NCI-H187 (cell line): ENCODE data around the gene JARID2.

ENCODE experiments used
- DNase-seq, 2 experiments: peaks; one replicate each; lab custom pipeline; 2025; lab: John Stamatoyannopoulos, UW

The JARID2 gene

GRCh38 chr6:15508441-15508871 is 262.6 kb downstream of the JARID2 start:
- DNase-seq: no peak

DNA sequence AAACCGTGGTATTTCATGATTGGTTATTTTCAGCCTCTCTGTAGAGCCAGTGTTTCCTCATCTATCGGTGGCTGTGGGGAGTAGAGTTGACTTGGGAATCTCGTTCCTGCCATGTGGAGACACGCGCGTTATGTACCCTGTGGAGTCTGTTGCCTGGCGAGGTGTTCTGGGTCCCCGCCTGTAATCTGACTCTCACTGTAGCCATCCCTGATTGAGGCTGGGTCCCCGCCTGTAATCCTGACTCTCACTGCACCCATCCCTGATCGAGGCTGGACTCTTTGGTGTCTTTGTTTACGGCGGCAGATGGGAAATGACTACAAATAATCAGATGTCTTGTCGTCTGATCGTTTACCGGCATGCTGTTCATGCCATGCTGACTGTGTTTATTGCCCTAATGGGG is 263.1 kb downstream of the JARID2 start:
- no peak for DNase-seq

- no peak for DNase-seq
Measured at GRCh38 chr6:15509335-15509933, 263.6 kb downstream of the JARID2 start.

DNA sequence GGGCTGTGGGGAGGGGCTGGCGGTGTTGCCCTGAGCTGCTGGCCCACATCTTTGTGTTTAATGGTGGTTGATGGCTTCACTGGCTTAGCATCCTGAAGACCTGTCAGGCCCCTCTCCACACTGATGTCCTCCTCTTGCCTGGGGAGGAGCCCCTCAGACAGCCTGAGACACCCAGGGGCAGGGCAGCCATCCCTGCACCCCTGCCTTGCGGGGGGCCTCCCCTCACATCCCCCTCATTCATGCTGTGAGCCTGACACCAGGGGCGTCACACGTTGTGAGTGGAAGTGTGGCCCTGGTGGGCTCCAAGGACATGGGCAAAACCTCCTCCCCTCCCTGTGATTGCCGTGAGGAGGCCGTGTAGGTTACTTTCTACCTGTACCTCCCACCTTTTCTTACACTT is 264.3 kb downstream of the JARID2 start:
- no peak for DNase-seq

GRCh38 chr6:15510536-15511247 is 264.8 kb downstream of the JARID2 start:
- no peak for DNase-seq

- DNase-seq: no peak
Measured at GRCh38 chr6:15511248-15512125, 265.6 kb downstream of the JARID2 start.

DNA sequence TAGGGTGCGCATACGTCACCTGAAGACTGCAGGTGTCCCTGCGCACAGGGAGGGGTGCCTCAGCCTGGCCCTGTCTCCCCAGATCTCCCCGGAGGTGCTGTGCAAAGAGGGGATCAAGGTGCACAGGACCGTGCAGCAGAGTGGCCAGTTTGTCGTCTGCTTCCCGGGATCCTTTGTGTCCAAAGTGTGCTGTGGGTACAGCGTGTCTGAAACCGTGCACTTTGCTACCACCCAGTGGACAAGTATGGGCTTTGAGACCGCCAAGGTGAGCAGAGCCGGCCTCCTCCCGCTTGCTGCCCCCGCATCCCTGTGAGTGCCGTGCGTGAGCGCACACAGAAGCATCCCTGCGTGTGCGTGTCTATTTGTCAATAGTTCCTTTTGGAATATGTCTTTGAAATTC is 266.3 kb downstream of the JARID2 start:
- DNase-seq: no peak

GRCh38 chr6:15512721-15513120 is 266.9 kb downstream of the JARID2 start:
- DNase-seq: no peak

- DNase-seq: no peak
Measured at GRCh38 chr6:15513131-15513771, 267.4 kb downstream of the JARID2 start.

GRCh38 chr6:15513801-15514711 is 268.2 kb downstream of the JARID2 start:
- no peak for DNase-seq

GRCh38 chr6:15515226-15515625 is 269.4 kb downstream of the JARID2 start:
- no peak for DNase-seq

DNA sequence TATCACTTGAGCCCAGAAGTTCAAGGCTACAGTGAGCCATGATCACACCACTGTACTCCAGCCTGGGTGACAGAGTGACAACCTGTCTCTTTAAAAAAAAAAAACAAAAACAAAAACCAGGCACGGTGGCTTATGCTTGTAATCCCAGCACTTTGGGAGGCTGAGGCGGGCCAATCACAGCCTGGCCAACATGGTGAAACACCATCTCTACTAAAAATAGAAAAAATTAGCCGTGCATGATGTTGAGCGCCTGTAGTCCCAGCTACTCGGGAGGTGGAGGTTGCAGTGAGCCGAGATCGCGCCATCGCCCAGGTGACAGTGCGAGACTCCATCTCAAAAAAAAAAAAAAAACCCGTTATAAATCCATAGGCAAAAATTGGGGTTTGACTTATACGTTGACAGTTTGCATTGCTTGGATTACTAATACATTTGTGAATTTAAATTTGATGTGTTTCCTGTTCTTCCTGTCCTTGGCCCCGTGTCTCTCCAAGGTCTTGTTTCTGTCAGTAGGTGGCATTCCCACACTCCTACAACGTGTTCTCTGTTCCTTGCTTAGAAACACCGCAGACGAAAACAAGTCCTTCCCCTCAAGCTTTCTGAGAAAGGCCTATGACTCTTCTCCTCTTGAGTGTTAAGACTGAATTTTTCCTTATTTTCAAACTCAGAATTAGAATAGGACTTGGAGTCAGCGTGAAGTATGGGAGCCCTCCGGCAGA is 269.9 kb downstream of the JARID2 start:
- no peak for DNase-seq

DNA sequence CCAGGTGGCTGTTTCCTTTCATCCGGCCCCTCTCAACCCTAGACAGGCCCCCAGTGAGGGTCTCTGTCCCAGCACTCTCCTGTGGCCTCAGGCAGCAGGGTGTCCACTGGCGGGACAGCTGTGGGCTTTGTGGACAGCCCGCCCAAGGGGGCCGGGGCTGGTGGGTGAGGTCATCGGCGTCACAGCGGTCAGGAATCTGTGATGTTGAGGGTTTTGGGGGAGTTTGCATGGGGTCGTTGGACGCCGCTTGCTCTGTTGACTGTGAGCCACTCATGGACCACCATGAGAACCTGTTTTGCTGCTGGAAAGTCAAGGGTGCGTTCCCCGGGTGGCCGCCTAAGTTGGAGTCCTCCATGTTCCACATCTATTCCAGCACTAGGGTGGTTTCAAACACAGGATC is 270.5 kb downstream of the JARID2 start:
- no peak for DNase-seq

GRCh38 chr6:15516923-15517560 is 271.2 kb downstream of the JARID2 start:
- DNase-seq: no peak

DNA sequence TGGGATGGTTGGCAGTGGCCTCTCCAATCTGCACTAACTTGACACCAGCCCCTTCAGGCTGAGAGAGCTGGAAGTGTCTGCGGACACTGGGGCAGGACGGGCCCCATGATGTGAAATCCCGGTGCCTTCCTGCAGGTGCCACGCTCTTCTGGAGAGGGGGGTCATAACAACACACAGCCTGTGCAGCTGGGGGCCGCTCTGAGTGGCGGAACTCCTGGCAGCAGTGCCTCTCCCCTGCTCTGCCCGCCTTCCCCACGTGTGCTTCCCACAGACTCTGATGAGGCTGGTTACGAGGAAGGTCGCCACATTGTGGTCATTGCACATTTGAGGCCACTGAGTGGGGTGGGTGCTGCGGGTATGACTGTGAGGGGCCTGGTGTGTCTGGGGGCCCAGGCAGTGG is 271.7 kb downstream of the JARID2 start:
- DNase-seq: no peak

DNA sequence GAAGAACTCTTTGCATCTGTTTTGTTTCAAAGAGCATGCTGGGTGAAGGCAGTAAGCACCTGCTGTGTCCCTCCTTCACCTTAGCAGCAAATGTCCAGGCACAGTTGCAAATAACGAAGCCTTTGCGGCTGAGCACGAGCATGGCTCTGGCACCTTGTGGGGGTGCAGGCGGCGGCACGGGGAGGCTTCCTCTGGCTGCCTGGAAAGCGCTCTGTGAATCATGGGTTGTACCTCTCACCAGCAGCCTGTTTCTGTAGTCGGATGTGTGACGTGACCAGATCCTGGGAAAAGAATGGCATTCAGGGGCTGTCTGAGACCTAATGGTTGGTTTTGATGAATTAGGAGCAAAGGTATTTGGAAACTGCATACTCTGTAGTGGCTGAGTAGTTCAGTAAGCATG is 272.2 kb downstream of the JARID2 start:
- no peak for DNase-seq

DNA sequence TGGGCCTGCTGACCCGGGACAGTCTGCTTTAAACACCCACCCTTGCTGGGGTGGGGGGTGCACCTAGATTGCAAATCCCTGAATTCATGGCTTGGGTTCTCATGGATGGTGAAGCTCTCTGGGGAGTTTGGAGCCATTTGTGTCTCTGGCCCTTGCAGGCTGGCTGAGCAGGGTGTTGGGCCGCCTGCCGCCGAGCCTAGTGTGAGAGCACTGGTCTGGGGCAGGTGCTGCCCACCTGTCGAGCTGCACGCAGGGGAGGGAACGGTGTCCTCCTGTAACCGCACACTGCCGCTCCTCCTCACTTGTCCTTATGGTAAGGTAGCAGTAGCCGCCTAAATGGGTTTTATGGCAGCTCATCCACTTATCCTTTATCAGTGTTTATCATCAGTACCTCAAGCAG is 273.0 kb downstream of the JARID2 start:
- DNase-seq: peak; percentile 90 to 99

DNA sequence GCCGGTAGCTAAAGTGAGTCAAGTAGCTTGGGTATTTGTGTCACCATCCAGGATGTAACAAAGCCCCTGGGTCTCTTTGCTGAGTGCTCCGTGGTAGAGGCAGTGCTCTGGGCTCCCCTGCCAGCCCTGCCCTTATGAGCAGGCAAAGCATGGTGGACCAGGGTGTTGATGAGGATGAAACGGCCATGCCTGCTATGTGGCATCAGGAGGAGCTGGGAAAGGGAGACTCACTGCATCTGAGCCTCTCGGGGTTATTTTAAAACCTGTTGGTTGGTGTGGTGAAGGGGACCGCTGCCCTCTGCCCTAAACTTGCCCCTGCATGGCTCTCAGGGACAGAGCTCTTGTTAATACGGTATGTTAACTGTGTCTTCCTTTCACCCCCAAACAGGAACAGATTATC is 273.8 kb downstream of the JARID2 start:
- no peak for DNase-seq

DNA sequence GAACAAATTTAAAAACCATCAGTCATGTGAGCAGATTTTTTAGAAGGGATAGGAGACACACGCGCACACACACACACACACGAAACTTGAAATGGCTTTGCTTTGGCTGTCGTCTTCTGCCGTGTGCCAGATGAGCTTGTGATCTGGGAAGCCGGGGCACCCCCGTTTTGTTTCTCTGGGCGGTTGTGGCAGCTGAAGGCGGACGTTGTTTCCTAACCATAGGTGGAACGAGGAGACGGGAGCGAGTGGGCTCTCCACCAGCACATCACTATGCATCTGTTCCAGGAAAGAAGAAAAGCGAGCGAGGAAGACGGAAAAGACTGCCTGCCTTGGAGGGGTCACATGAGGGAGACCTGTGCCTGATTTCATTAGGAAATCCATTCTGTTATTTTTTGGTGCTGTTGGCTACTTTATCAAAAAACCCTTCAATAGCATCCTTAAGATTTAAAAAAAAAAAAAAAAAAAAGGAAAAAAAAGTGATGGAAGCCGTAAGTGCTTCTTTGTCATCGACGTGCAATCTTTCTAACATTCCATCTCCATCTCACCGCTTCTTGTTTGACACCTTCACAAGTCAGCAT is 274.8 kb downstream of the JARID2 start:
- no peak for DNase-seq

DNA sequence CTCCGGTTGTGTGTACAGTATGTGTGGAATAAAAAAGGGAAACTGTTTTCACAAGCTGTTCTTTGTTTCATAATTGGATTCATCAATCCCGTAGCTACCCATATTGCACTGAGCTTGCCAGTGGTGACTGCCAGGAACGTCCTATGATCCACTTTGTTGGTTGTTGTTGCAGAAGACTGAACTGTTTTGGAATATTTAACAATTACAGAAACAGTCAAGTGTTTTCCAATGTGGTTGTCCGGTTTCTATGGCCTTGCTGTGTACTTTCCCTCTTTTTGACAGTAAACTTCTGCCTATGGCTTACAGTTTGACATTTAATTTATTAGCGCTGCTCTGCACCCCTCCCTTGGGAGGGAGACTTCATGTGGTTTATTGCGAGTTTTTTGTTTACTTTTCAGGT is 275.7 kb downstream of the JARID2 start:
- DNase-seq: no peak
